Measurements from ENCODE around the gene GPATCH2. TPM values are rescaled to one million over a fixed set of nuclear protein-coding genes. Genes with fewer than 3 reads are reported as not detected.

Gene GPATCH2
- total RNA-seq, 1 experiment from 2014 or later, result 34.5 TPM

DNA sequence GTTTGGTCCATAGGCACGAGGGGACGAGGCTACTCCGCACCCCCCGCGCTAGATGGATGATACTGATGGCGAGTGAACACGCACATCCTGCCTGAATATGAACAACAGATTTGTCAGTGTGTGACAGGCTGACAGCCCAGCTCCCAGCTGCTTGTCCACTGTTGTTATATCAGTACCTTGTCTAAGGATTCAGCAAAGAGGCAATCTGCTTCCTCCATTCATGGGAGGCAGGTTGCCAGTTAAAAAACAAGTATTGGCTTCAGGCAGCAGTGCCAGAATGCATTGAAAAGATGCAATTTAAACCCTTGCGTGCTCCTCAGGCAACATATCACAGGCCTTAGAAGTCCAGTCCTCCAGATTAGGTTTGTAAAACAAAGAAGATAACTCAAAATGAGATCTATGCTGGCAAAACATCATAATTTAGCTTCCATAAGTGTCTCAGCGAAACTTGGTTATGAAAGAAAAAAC lies 223.3 kb downstream of the GPATCH2 start:
- H3K9me3 Mint-ChIP-seq (ENCODE audit: unreplicated experiment), result no peaks in the 10 kb centered on the region
- no TSS peak for BruUV-seq (replicated peaks)
- no peak for DNase-seq (ENCODE audit: unreplicated experiment)
- no peaks in the 10 kb centered on the region for H3K27me3 Mint-ChIP-seq (ENCODE audit: insufficient read depth, unreplicated experiment)
- H3K27ac Mint-ChIP-seq (ENCODE audit: low read depth, unreplicated experiment), result no peak overlapping the region
- no peaks in the 10 kb centered on the region for H3K4me1 Mint-ChIP-seq (ENCODE audit: insufficient read depth, unreplicated experiment)
- H3K4me3 Mint-ChIP-seq (ENCODE audit: unreplicated experiment), result no peak overlapping the region
- ChIA-PET CTCF (no interaction called here), POLR2A (no interaction called here)
- no peaks in the 10 kb centered on the region for H3K36me3 Mint-ChIP-seq (ENCODE audit: insufficient read depth, unreplicated experiment)
- intact Hi-C loops (cut with micrococcal nuclease), result no loop called here
- TF ChIP-seq, protein P1, sequence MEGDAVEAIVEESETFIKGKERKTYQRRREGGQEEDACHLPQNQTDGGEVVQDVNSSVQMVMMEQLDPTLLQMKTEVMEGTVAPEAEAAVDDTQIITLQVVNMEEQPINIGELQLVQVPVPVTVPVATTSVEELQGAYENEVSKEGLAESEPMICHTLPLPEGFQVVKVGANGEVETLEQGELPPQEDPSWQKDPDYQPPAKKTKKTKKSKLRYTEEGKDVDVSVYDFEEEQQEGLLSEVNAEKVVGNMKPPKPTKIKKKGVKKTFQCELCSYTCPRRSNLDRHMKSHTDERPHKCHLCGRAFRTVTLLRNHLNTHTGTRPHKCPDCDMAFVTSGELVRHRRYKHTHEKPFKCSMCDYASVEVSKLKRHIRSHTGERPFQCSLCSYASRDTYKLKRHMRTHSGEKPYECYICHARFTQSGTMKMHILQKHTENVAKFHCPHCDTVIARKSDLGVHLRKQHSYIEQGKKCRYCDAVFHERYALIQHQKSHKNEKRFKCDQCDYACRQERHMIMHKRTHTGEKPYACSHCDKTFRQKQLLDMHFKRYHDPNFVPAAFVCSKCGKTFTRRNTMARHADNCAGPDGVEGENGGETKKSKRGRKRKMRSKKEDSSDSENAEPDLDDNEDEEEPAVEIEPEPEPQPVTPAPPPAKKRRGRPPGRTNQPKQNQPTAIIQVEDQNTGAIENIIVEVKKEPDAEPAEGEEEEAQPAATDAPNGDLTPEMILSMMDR (IDR thresholded peaks at IDR 0.05; ENCODE audit: unreplicated experiment), result no peak

DNA sequence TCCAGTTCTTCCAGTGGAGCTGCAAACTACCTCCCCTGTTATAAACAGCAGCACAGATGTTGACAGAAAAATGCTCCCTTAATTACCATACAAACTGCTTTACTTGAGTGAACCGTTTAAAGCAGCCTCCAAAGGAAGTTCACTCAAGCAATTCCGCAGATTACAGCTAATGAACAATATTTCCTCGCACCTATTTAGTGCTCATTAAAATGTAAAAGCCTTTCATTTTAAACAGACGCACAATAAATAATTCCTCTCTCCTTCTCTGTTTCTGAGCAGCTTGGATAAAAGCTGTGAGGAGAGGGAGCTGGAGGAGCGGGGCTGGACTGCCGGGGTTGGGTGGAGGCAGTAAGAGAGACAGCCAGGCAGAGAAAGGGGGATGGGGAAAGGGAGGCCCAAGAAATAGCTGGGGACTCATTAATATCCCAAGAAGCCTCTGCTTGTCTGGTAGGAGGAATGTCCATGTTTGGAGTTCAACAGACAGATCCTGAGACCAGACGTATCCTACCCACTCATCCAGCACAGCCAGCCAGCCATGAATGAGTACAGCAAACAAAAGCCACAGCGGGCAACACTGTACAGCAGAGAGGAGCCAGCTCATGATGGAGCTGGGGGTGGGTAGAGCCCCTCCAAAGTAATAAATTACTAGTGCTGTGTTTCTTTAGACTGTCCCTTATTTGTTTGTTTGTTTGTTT lies 227.7 kb downstream of the GPATCH2 start:
- no peak for DNase-seq (ENCODE audit: unreplicated experiment)
- CTCF ChIA-PET, result interaction anchor here (0.6 to 1.6 kb wide), 5 partner anchors 9 to 653 kb away, joined by 3 to 7 read pairs (median 4); no protein-coding TSS in a partner anchor
- intact Hi-C loops (cut with micrococcal nuclease), result no loop called here
- Mint-ChIP-seq H3K9me3 (ENCODE audit: unreplicated experiment) (no peaks in the 10 kb centered on the region), H3K36me3 (ENCODE audit: insufficient read depth, unreplicated experiment) (no peaks in the 10 kb centered on the region), H3K27me3 (ENCODE audit: insufficient read depth, unreplicated experiment) (no peaks in the 10 kb centered on the region), H3K4me3 (ENCODE audit: unreplicated experiment) (no peak overlapping the region), H3K27ac (ENCODE audit: low read depth, unreplicated experiment) (no peak overlapping the region), H3K4me1 (ENCODE audit: insufficient read depth, unreplicated experiment) (no peaks in the 10 kb centered on the region)
- BruUV-seq (replicated peaks), result no TSS peak
- POLR2A ChIA-PET, result no interaction called here
- TF ChIP-seq, protein P1 (IDR thresholded peaks at IDR 0.05; ENCODE audit: unreplicated experiment), result no peak

DNA sequence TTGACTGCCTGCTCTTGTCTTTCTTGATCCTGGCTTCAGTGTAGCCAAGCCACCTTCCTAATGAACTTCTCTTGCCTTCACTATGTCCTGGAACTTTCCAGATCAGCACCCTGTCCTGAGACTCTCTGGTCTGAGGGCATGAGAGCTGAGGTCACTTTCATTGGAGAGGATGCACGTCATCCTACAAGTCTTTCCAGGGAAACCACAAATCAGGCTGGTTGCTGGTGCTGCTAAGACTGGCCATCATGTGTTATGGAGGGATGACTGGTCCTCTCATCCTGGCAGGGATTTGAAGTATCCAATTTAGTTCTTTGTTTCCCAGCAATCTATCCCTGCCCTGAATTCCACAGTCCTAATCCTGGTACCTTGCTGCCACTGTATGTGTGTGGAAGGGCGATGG lies 228.6 kb downstream of the GPATCH2 start:
- no peak overlapping the region for H3K4me3 Mint-ChIP-seq (ENCODE audit: unreplicated experiment)
- TF ChIP-seq, protein P1 (IDR thresholded peaks at IDR 0.05; ENCODE audit: unreplicated experiment), result no peak
- intact Hi-C loops (cut with micrococcal nuclease), result no loop called here
- H3K9me3 Mint-ChIP-seq (ENCODE audit: unreplicated experiment), result no peaks in the 10 kb centered on the region
- no peak for DNase-seq (ENCODE audit: unreplicated experiment)
- H3K4me1 Mint-ChIP-seq (ENCODE audit: insufficient read depth, unreplicated experiment), result no peaks in the 10 kb centered on the region
- H3K27ac Mint-ChIP-seq (ENCODE audit: low read depth, unreplicated experiment), result no peak overlapping the region
- no TSS peak for BruUV-seq (replicated peaks)
- H3K27me3 Mint-ChIP-seq (ENCODE audit: insufficient read depth, unreplicated experiment), result no peaks in the 10 kb centered on the region
- POLR2A ChIA-PET, result no interaction called here
- CTCF ChIA-PET, result interaction anchor here (1.0 to 1.6 kb wide), 3 partner anchors 8 to 652 kb away, joined by 4 to 7 read pairs (median 5); no protein-coding TSS in a partner anchor
- no peaks in the 10 kb centered on the region for H3K36me3 Mint-ChIP-seq (ENCODE audit: insufficient read depth, unreplicated experiment)

DNA sequence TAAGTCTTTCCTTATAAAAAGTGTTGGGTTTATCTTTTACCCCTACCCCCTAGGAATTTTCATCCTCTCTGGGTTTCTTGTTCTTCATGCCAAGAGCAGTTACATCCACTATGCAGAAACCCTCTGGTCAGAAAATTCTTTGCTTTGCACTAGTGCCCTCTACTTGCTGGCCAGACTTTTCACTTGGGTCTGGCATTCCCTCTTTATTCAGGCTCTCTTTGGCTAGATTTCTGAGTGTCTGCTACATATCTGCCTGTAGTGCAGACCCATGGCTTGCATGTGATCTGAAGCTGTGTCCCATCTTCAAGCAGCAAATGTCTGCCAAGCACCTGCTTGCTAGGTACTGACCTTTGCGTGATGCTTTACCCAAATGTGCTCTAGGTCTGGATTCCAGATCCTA lies 237.0 kb downstream of the GPATCH2 start:
- Mint-ChIP-seq H3K4me3 (ENCODE audit: unreplicated experiment) (no peak overlapping the region), H3K9me3 (ENCODE audit: unreplicated experiment) (no peaks in the 10 kb centered on the region), H3K27me3 (ENCODE audit: insufficient read depth, unreplicated experiment) (peaks cover 16% of the 10 kb centered on the region), H3K36me3 (ENCODE audit: insufficient read depth, unreplicated experiment) (no peaks in the 10 kb centered on the region), H3K4me1 (ENCODE audit: insufficient read depth, unreplicated experiment) (no peaks in the 10 kb centered on the region), H3K27ac (ENCODE audit: low read depth, unreplicated experiment) (no peak overlapping the region)
- no TSS peak for BruUV-seq (replicated peaks)
- ChIA-PET POLR2A (no interaction called here), CTCF (interaction anchor here (0.5 to 1.3 kb wide), 6 partner anchors 9 to 1904 kb away, joined by 3 to 6 read pairs (median 4); no protein-coding TSS in a partner anchor)
- TF ChIP-seq, protein P1 (IDR thresholded peaks at IDR 0.05; ENCODE audit: unreplicated experiment), result no peak
- intact Hi-C loops (cut with micrococcal nuclease), result loop anchor here (1.0 kb wide), 1 partner anchor 644 kb away; no protein-coding TSS in a partner anchor
- DNase-seq (ENCODE audit: unreplicated experiment), result peak; percentile 38
